Activated CD4-positive, alpha-beta T cell treated with anti-CD3 and anti-CD28 coated beads for 24 hours (primary cell): ENCODE measurements around the gene CPNE4.

ENCODE experiments used
- DNase-seq, 2 donors: peaks; one replicate each; pipeline ENCODE4 v3.0.0-alpha.2; 2020; ENCODE audit warnings: low read depth in 2 of 2

Gene CPNE4

GRCh38 chr3:131602011-131602779 is 432.6 kb downstream of the CPNE4 start:
- DNase-seq, result no peak

GRCh38 chr3:131597816-131598215 is 437.0 kb downstream of the CPNE4 start:
- DNase-seq, result no peak

- no peak for DNase-seq
Measured at GRCh38 chr3:131596884-131597283, 437.9 kb downstream of the CPNE4 start.

- DNase-seq, result no peak
Measured at GRCh38 chr3:131591394-131592014, 443.3 kb downstream of the CPNE4 start.

GRCh38 chr3:131586277-131586676 is 448.5 kb downstream of the CPNE4 start:
- no peak for DNase-seq

- DNase-seq, result no peak
Measured at GRCh38 chr3:131582438-131582837, 452.4 kb downstream of the CPNE4 start.

GRCh38 chr3:131568460-131568859 is 466.4 kb downstream of the CPNE4 start:
- DNase-seq, result no peak

- DNase-seq, result no peak
Measured at GRCh38 chr3:131564812-131565211, 470.0 kb downstream of the CPNE4 start.

GRCh38 chr3:131561511-131561910 is 473.3 kb downstream of the CPNE4 start:
- DNase-seq, result no peak

GRCh38 chr3:131560795-131561194 is 474.0 kb downstream of the CPNE4 start:
- DNase-seq, result no peak

- no peak for DNase-seq
Measured at GRCh38 chr3:131555456-131555855, 479.4 kb downstream of the CPNE4 start.

- no peak for DNase-seq
Measured at GRCh38 chr3:131553495-131554247, 481.1 kb downstream of the CPNE4 start.

- no peak for DNase-seq
Measured at GRCh38 chr3:131551761-131552160, 483.1 kb downstream of the CPNE4 start.

- DNase-seq, result no peak
Measured at GRCh38 chr3:131550562-131551465, 484.0 kb downstream of the CPNE4 start.

GRCh38 chr3:131549340-131549739 is 485.5 kb downstream of the CPNE4 start:
- no peak for DNase-seq

GRCh38 chr3:131547585-131547984 is 487.2 kb downstream of the CPNE4 start:
- no peak for DNase-seq

GRCh38 chr3:131546441-131546840 is 488.4 kb downstream of the CPNE4 start:
- DNase-seq, result no peak

GRCh38 chr3:131544557-131544956 is 490.3 kb downstream of the CPNE4 start:
- no peak for DNase-seq

GRCh38 chr3:131543714-131544113 is 491.1 kb downstream of the CPNE4 start:
- no peak for DNase-seq

- no peak for DNase-seq
Measured at GRCh38 chr3:131541288-131541687, 493.5 kb downstream of the CPNE4 start.

- no peak for DNase-seq
Measured at GRCh38 chr3:131540821-131541220, 494.0 kb downstream of the CPNE4 start.

GRCh38 chr3:131540143-131540542 is 494.7 kb downstream of the CPNE4 start:
- no peak for DNase-seq
